ENCODE data around the gene NCAM1.

- TF ChIP-seq POLR2A (IDR thresholded peaks at IDR 0.05) = no peak
- TF ChIP-seq CTCF (IDR thresholded peaks at IDR 0.05) = no peak
Observed at GRCh38 chr11:113242767-113243397, 281.7 kb downstream of the NCAM1 start.

All from right lobe of liver (tissue), 4 donors.